ENCODE measurements around the gene RBM8A.

The RBM8A gene

DNA sequence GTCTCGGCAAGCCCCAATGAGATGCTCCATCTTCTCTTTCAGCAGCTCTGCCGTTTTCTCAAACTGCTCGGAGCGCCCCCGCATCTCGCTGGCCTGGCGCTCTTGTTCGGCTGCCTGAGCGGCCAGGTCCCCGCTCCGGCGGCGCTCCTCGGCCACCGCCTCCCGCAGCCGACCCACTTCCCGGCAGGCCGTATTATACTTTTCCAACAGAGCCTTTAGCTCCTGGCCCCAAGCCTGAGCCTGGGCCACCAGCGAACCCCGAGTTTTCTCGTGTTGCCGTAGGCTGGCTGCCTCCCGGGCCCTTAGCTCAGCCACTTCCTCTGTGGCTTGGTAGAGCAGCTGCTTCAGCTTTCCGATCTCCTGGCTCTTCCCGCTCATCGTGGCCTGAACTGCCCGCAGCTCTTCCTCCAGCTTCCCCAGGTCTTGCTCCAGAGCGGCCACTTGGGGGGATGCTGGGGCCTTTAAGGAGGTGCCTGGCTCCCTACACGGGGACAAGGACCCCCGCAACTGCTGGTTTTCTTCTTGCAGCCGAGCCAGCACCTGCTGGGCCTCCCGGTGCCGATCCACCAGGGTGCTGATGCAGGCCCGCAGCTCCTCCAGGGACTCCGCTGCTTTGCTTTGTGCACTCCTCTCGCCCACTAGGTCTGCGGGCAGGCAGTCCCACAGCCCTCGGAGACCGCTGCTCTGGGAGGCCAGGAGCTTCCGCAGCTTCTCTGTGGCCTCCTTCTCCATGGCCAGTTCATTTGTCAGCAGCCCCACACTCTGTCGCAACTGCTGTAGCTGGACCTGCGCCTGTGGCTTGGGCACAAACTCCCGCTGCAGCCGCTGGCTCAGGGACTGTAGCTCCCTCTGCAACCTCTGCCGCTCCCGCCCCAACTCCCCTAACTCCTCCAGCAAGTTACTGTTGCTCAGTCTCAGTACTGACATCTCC, 55.0 kb downstream of the RBM8A start:
- peak; percentile 37 for DNase-seq

Measured in activated naive CD4-positive, alpha-beta T cell treated with Interleukin-2 at 50 U/mL for 16 hours (primary cell).